Measurements from ENCODE around the gene RPRD1B. TPM values are rescaled to one million over a fixed set of nuclear protein-coding genes. Genes with fewer than 3 reads are reported as not detected.

RPRD1B gene
- total and polyA plus RNA-seq, 2 of the 13 experiments (the other 11 are each of a cell fraction or from before 2014, with no cell fraction given), result 31.1 to 41.5 TPM

- TF ChIP-seq ZMYM4 (CRISPR knock-in tag; IDR thresholded peaks at IDR 0.05) (peak; percentile 56; the same call in 1 of the 2 replicates), RERE (CRISPR knock-in tag; IDR thresholded peaks at IDR 0.05; ENCODE audit: low read depth) (no peak), ZNF580 (CRISPR knock-in tag; IDR thresholded peaks at IDR 0.05; ENCODE audit: borderline replicate concordance, low read depth) (peak; percentile 44; the same call in 1 of the 2 replicates), KMT2B (CRISPR knock-in tag; IDR thresholded peaks at IDR 0.05) (no peak), ZNF564 (CRISPR knock-in tag; IDR thresholded peaks at IDR 0.05) (0 out of 2 replicates have a peak, but pooled peaks have one; percentile 29), ZNF878 (CRISPR knock-in tag; IDR thresholded peaks at IDR 0.05) (0 out of 2 replicates have a peak, but pooled peaks have one; percentile 10), ZBTB21 (CRISPR knock-in tag; IDR thresholded peaks at IDR 0.05) (0 out of 2 replicates have a peak, but pooled peaks have one; percentile 14), ZNF414 (CRISPR knock-in tag; IDR thresholded peaks at IDR 0.05) (0 out of 2 replicates have a peak, but pooled peaks have one; percentile 52), SNAPC4 (CRISPR knock-in tag; IDR thresholded peaks at IDR 0.05) (no peak; the same call in 1 of the 2 replicates), PRDM10 (CRISPR knock-in tag; IDR thresholded peaks at IDR 0.05; ENCODE audit: low read depth) (peak; percentile 72), SP5 (CRISPR knock-in tag; IDR thresholded peaks at IDR 0.05; ENCODE audit: borderline replicate concordance, low read depth) (peak; percentile 87), ZNF441 (CRISPR knock-in tag; IDR thresholded peaks at IDR 0.05; ENCODE audit: borderline replicate concordance) (no peak)
Measured at GRCh38 chr20:38125157-38126056, 91.9 kb downstream of the RPRD1B start (continued).
